ENCODE data around the gene PLCB1.

GRCh38 chr20:8326191-8326590, 194.1 kb downstream of the PLCB1 start:
- TF ChIP-seq EZH2 (IDR thresholded peaks at IDR 0.05; ENCODE audit: low read depth, unreplicated experiment) (no peak), CTCF (conservative IDR thresholded peaks at IDR 0.05; ENCODE audit: low read depth in 2 of 2) (no peak), ZNF114 (CRISPR knock-in tag; IDR thresholded peaks at IDR 0.05) (no peak), EZH2phosphoT487 (IDR thresholded peaks at IDR 0.05; ENCODE audit: unreplicated experiment) (no peak), POLR2AphosphoS5 (IDR thresholded peaks at IDR 0.05; ENCODE audit: low read depth) (no peak), CREB1 (CRISPR knock-in tag; IDR thresholded peaks at IDR 0.05; ENCODE audit: low read depth) (no peak), REST (IDR thresholded peaks at IDR 0.05; ENCODE audit: unreplicated experiment) (no peak), JUNB (IDR thresholded peaks at IDR 0.05; ENCODE audit: unreplicated experiment) (no peak), ZNF331 (CRISPR knock-in tag; IDR thresholded peaks at IDR 0.05; ENCODE audit: low read depth) (no peak), STAT1 (IDR thresholded peaks at IDR 0.05; ENCODE audit: unreplicated experiment) (no peak), NANOG (IDR thresholded peaks at IDR 0.05; ENCODE audit: borderline replicate concordance) (no peak), ETS1 (IDR thresholded peaks at IDR 0.05) (no peak)
